Type B pancreatic cell (in vitro differentiated cells): ENCODE measurements around the gene MTFR1L. TPM values are rescaled to one million over a fixed set of nuclear protein-coding genes. Genes with fewer than 3 reads are reported as not detected.

ENCODE experiments used
- DNase-seq: peaks from one replicate; pipeline ENCODE4 v3.0.0; 2021; ENCODE audit warnings: mixed read lengths; ENCODE audit not compliant: unreplicated experiment; ENCODE audit errors: extremely low spot score
- H3K27ac Mint-ChIP-seq: 2 replicates; pipeline ENCODE4 v1.8.0; 2021; ENCODE audit warnings: mild to moderate bottlenecking, mixed read lengths
- H3K27me3 Mint-ChIP-seq: 2 replicates; pipeline ENCODE4 v1.8.0; 2021; ENCODE audit warnings: mixed read lengths
- H3K36me3 Mint-ChIP-seq: 2 replicates; pipeline ENCODE4 v1.8.0; 2021; ENCODE audit warnings: mixed read lengths
- H3K4me1 Mint-ChIP-seq: one replicate; pipeline ENCODE4 v1.8.0; 2021; ENCODE audit warnings: mixed read lengths; ENCODE audit not compliant: unreplicated experiment
- H3K4me3 Mint-ChIP-seq: 2 replicates; pipeline ENCODE4 v1.8.0; 2021; ENCODE audit warnings: mild to moderate bottlenecking, mixed read lengths
- H3K9me3 Mint-ChIP-seq: 2 replicates; pipeline ENCODE4 v1.8.0; 2021; ENCODE audit warnings: mixed read lengths
- total RNA-seq: library from RNA; stranded (reverse); gene quantifications from 2 replicates; pipeline ENCODE4 v1.2.1, GENCODE V29; 2021; ENCODE audit warnings: low replicate concordance
- TF ChIP-seq, protein P1 (sequence below): fragments of 200-600 bp; sonication (generic); conservative IDR thresholded peaks from 2 replicates; pipeline ENCODE4 v1.5.0; 2021; ENCODE audit warnings: antibody characterized with exemption, mild to moderate bottlenecking

MTFR1L gene
- total RNA-seq, 1 donor from 2014 or later: 73.5 TPM

DNA sequence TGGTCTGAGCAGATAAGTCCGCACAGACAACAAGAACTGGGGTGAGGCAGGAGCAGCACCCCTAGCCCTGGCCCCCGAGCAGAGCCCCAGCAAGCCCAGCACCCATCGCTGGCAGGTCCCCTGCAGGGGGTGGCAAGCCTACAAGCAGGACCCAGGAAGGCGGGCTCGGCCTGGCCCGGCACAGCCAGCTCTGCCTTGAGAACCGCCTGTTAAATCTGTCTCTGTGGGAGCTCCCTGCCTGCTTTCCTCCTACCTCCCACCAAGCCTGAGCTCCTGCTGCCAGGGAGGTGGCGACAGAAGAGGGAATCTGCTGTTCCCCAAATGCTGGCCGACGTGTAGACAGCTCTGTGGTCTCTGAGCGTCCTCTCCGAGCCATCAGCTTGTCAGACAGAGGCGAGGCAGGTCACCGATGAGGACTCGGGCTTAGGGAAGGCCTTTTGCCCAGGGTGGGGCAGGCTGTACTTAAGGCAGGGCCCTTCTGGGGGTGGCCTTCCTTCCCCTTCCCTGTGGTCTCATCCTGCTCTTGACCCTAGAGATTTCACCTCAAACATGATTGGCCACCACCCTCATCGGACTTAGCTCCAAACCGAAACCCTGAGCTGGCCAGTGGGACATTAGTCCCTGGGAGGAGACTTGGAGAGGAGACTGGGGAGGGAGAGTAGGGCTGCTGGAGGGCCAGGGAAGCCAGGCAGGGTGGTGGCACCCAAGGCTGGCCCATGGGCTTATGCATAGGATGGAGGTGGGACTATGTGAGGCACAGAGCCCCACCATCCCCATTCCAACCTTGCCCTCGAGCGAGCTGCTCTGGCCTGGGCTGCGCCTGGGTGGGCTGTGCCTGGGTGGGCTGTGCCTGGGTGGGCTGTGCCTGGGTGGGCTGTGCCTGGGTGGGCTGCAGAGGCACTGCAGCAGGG, 12.0 kb upstream of the MTFR1L start:
- peaks cover 18% of the 10 kb centered on the region for H3K4me1 Mint-ChIP-seq
- H3K36me3 Mint-ChIP-seq: peaks cover 5% of the 10 kb centered on the region
- H3K9me3 Mint-ChIP-seq: no peaks in the 10 kb centered on the region
- H3K4me3 Mint-ChIP-seq: no peak overlapping the region
- H3K27me3 Mint-ChIP-seq: no peaks in the 10 kb centered on the region
- no peak overlapping the region for H3K27ac Mint-ChIP-seq
- DNase-seq: no peak
- TF ChIP-seq, protein P1, sequence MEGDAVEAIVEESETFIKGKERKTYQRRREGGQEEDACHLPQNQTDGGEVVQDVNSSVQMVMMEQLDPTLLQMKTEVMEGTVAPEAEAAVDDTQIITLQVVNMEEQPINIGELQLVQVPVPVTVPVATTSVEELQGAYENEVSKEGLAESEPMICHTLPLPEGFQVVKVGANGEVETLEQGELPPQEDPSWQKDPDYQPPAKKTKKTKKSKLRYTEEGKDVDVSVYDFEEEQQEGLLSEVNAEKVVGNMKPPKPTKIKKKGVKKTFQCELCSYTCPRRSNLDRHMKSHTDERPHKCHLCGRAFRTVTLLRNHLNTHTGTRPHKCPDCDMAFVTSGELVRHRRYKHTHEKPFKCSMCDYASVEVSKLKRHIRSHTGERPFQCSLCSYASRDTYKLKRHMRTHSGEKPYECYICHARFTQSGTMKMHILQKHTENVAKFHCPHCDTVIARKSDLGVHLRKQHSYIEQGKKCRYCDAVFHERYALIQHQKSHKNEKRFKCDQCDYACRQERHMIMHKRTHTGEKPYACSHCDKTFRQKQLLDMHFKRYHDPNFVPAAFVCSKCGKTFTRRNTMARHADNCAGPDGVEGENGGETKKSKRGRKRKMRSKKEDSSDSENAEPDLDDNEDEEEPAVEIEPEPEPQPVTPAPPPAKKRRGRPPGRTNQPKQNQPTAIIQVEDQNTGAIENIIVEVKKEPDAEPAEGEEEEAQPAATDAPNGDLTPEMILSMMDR: no peak

- Mint-ChIP-seq H3K4me1 (peaks cover 12% of the 10 kb centered on the region), H3K4me3 (no peak overlapping the region), H3K9me3 (no peaks in the 10 kb centered on the region), H3K36me3 (peaks cover 5% of the 10 kb centered on the region), H3K27me3 (no peaks in the 10 kb centered on the region), H3K27ac (no peak overlapping the region)
- TF ChIP-seq, protein P1: no peak
- DNase-seq: no peak
Observed at GRCh38 chr1:25808481-25809244, 11.1 kb upstream of the MTFR1L start.

DNA sequence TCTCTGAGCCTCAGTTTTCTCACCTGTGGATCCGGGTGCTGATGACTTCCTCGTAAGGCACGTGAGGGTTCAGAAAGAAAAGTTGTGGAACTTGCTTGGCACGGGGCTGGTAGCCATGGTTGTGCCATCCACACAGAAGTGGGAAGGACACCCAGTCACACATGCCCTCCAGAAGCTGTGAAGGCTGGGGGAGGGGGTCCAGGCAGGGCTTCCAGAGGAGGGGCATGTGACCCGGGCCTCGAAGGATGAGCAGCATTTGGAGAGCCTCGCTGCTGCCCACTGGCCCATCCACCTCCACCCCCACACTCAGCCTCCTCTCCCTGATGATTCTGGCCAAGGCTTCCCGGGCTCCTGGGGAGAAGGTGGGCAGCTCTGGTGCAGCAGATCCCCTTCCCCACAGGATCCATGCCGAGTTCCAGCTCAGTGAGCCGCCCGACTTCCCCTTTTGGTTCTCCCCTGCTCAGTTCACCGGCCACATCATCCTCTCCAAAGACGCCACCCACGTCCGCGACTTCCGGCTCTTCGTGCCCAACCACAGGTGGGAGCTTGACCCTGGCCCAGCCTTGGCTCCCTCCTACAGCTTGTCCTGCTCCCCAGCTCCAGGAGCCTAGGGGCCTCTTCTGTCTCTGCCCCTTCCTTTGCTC, 10.3 kb upstream of the MTFR1L start:
- Mint-ChIP-seq H3K27me3 (no peaks in the 10 kb centered on the region), H3K4me3 (no peak overlapping the region), H3K9me3 (no peaks in the 10 kb centered on the region), H3K36me3 (peaks cover 5% of the 10 kb centered on the region), H3K4me1 (peaks cover 7% of the 10 kb centered on the region), H3K27ac (no peak overlapping the region)
- TF ChIP-seq, protein P1: no peak
- DNase-seq: no peak

GRCh38 chr1:25809929-25810328, 9.8 kb upstream of the MTFR1L start:
- no peaks in the 10 kb centered on the region for H3K9me3 Mint-ChIP-seq
- no peak overlapping the region for H3K27ac Mint-ChIP-seq
- no peak overlapping the region for H3K4me3 Mint-ChIP-seq
- H3K27me3 Mint-ChIP-seq: no peaks in the 10 kb centered on the region
- TF ChIP-seq, protein P1: no peak
- H3K4me1 Mint-ChIP-seq: peaks cover 4% of the 10 kb centered on the region
- no peak for DNase-seq
- H3K36me3 Mint-ChIP-seq: peaks cover 5% of the 10 kb centered on the region

DNA sequence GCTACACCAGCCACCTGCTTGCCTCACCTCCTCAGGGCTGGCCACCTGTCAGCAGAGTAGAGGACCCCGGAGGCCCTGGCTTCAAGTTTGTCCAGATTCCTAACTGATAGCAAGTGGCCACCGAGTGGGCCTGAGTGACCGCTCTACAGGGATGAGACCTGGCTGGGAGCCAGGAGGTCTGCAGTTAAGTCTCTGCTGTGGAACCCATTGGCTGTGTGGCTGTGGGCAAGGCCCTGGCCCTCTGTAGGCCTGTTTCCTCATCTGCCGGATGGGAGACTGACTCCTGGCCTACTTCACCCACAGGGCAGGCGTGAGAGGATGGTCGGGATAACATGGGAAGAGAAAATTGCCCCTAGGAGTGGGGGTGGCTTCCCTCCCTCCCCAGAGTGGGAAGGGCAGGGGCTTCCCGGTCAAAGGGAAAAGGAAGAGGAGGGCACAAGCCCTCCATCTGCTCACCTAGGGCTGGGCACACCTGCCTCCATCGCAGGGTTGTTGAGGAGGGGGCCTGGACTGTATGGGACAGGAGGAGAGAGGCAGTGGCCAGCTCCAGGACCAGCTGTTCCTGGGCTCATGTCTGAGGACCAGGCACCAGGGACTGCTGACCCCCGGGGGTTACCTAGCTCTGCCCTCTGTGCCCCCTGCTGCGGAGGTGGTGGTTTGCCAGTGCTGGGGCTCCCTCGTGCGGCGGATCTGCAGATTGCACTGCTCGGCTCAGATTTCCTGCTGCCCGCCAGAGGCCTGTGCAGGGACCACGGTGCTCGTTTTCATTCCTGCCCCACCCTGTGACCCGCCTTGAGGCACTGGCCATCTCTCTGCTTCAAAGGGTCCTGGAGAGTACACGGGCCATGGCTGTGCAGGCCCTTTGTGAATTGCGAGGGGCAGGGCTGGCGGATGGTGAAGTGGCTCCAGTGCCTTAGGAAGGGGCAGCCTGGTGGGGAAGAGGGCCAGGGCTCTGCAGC, 9.1 kb upstream of the MTFR1L start:
- TF ChIP-seq, protein P1: peak; percentile 98
- H3K27me3 Mint-ChIP-seq: no peaks in the 10 kb centered on the region
- H3K4me3 Mint-ChIP-seq: no peak overlapping the region
- DNase-seq: peak; percentile 87
- peaks cover 4% of the 10 kb centered on the region for H3K36me3 Mint-ChIP-seq
- no peaks in the 10 kb centered on the region for H3K4me1 Mint-ChIP-seq
- no peak overlapping the region for H3K27ac Mint-ChIP-seq
- H3K9me3 Mint-ChIP-seq: no peaks in the 10 kb centered on the region
